Measurements from ENCODE around the gene CDK11B.
A peak's percentile ranks its signal among the peaks of the same experiment; 100 is the strongest.
"Not testable (repeated sequence)": the region's sequence is repeated elsewhere in the genome, so short reads cannot be mapped to it uniquely, and the experiment has no call there.

The CDK11B gene

DNA sequence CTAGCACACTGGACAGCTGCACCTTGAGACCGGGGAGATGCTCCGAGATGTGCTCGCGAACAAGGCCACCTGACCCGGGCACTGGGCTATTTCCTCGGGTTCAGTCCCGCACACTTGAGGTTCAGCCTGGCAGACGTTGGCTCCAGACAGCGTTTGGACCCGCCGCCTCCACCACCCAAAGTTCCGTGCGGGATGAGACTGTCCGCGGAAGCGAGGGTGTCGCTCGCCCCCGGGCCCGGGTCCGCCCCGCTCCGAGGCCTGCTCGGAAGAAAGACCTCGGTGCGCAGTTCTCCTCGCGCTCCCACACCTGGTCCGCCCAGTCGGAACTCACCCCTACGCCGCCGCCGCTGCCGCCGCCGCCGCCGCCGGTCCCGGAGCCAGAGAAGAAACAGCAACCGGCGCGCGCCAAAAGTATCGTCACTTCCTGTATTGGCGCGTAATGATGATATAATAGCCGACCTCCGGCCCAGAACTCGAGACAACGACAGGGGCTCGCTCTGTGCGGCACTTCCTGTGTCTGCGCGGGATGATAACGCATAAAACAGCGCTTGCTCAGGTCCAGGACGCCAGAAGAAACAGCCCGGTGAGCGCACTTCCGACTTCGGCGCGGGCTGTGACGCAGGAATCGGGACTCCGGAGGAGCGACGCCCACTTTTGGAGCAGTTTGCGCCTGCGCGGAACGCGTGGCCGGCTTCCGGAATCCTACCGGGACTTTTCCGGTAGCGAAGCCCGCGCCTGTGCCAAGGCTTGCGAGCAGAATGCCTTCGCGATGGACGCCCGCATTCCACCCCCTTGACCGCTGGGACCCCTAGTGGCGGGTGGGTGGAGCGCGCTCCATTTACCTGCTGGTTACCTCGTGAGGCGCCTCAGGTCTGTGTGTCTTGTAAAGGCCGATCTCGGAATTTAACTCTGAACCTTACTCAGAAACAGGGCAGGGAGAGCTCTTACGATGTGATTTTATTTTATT is at the start of gene CDK11B:
Gene CDK11B, minus strand, starts transcription at position 422 of the 967 bp plus-strand sequence. CDS start 1,519 bp downstream, outside the sequence.
- DNase-seq (ENCODE audit: low read depth in 2 of 2), result peak; percentile 91 to 98

DNA sequence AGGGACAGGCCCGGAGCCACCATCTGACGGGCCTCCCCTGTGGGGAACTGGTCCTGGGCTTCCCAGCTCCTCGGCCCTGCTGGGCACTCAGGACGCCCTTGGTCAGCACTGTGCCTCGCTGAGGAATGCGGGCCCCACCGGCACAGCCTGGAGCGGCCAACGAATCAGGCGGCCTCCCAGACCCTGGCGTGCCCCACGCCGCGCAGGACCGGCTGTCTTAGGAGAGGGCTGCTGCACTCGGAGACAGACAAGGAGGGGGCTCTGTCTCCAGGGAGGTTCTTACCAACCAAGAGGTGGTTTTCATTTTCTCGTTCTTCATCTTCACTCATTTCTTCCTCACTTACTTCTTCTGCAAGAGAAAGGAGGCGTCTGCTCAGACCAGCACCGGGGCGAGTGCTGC is 49.1 kb upstream of the CDK11B start:
- not testable (repeated sequence) for DNase-seq (ENCODE audit: low read depth in 2 of 2)

DNA sequence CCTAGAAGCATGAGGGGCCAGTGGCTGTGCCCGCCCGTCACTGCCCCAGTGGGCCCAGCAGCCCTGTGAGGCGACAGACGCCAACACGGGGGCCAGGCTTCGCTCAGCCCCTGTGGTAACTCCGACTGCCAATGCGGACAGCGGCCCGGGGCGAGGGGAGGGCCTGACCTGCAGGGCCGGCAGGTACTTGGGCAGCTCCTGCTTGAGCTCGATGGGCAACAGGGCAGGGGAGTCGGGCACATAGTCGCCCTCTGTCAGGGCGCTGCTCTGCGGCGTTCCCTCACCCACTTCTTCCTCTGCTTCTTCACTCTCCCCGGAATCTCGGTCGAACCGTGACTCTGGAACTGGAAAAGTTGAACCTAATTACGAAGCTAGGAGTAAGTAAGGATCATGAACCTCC is 48.4 kb upstream of the CDK11B start:
- not testable (repeated sequence) for DNase-seq (ENCODE audit: low read depth in 2 of 2)

DNA sequence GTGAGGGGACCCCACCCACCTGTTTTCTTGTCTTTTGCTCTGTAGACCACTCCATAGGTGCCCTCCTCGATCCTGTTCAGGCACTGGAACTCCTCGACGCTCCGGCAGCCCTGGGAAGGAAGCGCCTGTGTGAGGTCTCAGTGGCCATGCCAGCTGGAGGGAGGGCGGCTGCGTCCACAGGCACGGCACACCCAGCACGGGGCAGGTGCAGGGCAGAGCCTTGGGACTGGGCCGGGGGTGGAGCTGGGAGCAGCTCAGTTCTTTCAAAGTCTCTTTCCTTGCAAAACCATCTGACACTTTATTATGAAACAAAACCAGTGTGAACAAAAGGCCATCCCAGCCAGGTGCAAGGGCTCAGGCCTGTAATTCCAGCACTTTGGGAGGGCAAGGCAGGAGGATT is 46.8 kb upstream of the CDK11B start:
- DNase-seq (ENCODE audit: low read depth in 2 of 2), result not testable (repeated sequence)

DNA sequence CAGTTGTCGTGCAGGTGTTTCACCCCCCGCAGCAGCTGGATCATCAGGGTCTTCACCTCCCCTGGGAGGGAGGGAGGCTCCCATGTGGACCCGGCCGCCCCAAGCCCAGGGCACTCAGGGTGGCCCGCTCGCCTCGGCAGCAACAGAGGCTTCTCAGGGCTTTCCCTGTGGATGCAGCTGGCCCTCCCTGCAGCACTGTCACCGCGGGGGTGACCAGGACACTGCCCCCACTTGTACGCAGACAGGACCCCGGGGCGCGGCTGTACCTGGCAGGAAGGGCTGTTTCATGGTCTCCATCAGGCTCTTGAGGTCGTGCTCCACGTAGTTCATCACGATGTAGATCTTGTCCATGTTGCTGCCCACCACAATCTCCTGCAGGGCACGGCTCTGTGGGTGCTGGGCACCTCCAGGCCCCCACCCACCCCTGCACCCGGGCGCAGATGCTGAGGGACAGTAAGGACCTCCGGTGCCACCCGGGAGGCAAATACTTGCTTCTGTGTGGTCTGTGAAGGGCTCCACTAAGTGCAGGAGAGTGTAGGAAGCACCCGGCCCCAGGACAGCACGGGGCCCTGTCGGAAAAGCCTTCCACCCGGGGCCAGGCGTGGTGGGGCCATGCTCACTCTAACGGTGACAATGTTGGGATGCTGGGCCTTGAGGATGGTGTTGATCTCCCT is 45.6 kb upstream of the CDK11B start:
- DNase-seq (ENCODE audit: low read depth in 2 of 2), result not testable (repeated sequence)

DNA sequence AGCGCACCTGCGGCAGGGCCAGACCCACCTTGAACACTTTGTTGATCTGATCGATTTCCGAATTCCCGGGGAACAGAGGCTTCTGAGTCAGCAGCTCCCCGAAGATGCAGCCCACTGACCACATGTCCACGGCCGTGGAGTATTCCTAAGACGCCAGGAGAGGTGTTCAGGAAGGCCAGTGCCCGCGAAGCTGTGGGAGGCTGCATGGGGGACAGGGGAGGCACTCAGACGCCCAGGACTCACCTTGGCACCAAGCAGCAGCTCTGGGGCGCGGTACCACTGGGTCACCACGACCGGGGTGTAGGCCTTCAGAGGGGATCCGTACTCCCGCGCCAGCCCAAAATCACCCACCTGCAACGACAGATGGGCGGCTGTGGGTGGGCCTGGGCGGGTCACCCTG is 45.0 kb upstream of the CDK11B start:
- DNase-seq (ENCODE audit: low read depth in 2 of 2), result no peak

DNA sequence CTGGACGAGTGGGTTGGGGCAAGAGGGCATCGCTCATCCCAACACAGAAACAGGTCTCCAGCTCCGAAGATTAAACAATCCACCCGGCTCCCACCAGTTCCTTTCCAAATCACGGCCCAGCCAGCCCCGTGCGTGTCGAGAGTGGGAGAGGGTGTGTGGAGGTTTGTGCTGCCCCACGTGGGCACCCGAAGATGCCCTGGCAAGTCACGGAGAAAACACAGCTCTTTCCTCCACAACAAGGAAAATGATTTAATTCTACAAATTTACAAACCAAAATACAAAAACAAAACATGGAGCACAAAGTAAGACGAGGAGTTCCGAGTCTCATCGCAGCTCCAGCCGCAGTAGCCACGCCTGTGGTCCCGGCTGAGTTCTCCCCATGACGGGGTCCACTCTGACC is 43.7 kb upstream of the CDK11B start:
- not testable (repeated sequence) for DNase-seq (ENCODE audit: low read depth in 2 of 2)

DNA sequence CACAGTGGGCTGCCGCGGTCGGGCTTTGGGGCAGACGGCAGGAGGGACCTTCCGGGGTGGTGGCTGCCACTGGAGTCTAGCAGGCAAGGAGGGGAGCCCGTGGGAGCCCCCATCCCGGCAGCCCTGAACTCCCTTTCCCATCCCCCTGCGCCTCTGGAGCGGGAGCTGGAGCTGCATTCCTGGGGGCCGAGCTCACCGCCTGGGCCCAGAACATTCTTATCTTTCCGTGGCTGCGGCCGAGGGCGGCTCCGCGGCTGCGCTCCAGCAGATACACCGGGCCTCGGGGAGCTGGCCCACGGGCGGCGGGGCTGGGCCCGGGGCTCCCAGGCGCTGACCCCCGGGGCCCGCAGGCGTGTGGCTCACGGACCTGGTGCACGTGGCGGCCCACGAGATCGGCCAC is 41.8 kb upstream of the CDK11B start:
- DNase-seq (ENCODE audit: low read depth in 2 of 2), result not testable (repeated sequence)

DNA sequence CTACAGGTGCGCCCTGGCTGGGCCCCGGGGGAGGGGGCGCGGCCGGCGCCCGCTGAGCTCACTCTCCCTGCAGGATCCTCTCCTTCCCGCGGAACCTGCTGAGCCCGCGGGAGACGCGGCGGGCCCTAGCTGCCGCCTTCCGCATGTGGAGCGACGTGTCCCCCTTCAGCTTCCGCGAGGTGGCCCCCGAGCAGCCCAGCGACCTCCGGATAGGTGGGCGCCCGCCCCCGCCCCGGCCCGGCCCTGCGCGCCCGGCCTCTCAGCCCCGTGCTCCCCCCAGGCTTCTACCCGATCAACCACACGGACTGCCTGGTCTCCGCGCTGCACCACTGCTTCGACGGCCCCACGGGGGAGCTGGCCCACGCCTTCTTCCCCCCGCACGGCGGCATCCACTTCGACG is 41.3 kb upstream of the CDK11B start:
- DNase-seq (ENCODE audit: low read depth in 2 of 2), result not testable (repeated sequence)

DNA sequence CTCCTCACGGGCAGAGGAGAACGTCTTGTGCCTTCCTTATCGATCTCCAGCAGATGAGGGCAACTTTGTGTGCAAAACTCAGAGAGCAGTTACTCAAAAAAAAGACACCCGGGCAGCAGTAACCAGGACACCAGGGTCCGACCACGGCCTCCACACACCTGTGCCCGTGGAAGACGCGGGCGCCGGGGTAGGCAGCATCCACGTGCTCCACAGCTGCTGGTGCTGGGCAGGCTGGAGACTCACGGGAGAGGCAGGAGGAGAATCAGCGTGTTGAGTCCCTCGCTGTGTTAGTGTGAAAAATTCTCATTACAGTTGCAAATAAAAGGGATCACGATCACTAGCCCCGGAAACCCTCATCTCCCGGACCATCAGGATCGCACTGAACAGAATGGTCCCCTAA is 40.3 kb upstream of the CDK11B start:
- not testable (repeated sequence) for DNase-seq (ENCODE audit: low read depth in 2 of 2)

DNA sequence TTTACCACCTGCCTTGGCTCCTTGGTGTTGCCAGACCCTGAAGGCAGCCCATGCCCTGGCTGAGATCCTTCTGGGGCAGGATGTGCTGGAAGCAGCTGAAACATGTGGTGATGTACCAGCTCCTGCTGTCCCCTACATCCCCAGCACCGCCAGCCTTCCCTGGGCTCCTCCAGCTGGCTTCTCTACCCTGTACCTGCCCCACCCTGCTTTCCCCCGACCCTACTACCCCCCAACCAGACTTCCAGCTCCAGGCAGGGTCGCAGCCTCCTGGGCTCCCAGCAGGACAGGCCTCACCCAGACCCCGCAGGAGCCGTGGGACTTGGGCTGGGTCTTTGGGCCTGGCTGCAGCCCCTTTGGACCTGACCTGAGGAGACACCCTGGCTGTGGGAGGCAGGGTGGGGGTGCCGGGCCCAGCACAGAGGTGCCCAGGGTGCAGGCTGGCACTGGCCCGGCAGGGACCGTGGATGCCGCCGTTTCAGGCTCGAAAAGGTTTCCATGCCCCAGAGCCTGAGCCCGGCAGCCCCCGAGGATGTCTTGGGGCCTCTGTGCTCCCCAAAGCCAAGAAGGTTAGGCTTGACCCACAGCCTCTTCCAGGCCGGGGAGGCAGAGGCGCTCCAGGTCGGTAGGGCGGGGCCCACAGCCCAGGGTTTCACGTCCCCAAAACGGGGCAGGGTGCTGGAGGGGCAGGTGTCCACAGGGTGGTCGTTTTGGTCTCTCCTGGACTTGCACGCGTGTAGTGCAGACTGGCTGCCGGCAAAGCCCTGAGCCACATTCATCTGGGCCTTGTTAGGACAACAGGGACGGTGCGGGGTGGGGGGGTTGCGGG is 38.8 kb upstream of the CDK11B start:
- not testable (repeated sequence) for DNase-seq (ENCODE audit: low read depth in 2 of 2)

DNA sequence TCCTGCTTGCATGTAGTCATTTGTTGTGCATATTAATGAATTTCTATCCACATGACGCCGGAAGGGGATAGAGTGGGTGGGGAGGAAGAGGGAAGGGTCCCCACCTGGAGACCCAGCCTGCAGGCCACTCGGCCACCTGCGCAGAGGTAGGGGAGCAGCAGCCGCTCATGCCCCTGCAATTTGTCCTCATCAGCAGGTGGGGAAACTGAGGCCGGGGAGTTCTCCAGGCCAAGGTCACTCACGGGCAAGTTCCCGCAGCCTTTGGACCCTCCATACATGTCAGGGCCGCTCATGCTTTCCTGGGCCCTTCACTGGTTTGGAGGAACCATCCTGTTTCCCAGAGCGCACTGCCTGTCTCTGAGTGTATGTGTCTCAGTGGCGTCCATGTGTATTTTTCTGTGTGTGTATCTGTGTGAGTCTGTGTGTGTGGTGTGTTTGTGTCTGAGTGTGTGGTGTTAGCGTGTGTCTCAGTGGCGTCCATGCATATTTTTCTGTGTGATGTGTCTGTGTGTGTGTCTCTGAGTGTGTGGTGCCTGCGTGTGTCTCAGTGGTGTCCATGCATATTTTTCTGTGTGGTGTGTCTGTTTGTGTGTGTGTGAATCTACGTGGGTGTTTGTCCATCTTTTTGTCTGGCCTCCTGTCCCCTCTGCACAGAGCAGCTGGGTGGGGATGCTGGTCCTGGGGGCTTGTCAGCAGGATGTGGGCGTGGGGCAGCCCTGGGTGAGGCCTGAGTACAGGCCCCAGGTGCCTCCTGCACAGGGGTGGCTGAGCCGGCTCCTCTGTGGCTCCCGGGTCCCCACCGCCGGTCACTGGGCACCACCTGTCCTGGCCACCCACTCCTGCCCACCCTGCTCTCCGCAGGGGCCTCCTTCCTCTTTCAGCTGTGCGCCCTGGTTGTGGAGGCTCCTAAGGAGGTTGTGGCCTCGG is 37.9 kb upstream of the CDK11B start:
- DNase-seq (ENCODE audit: low read depth in 2 of 2), result not testable (repeated sequence)

DNA sequence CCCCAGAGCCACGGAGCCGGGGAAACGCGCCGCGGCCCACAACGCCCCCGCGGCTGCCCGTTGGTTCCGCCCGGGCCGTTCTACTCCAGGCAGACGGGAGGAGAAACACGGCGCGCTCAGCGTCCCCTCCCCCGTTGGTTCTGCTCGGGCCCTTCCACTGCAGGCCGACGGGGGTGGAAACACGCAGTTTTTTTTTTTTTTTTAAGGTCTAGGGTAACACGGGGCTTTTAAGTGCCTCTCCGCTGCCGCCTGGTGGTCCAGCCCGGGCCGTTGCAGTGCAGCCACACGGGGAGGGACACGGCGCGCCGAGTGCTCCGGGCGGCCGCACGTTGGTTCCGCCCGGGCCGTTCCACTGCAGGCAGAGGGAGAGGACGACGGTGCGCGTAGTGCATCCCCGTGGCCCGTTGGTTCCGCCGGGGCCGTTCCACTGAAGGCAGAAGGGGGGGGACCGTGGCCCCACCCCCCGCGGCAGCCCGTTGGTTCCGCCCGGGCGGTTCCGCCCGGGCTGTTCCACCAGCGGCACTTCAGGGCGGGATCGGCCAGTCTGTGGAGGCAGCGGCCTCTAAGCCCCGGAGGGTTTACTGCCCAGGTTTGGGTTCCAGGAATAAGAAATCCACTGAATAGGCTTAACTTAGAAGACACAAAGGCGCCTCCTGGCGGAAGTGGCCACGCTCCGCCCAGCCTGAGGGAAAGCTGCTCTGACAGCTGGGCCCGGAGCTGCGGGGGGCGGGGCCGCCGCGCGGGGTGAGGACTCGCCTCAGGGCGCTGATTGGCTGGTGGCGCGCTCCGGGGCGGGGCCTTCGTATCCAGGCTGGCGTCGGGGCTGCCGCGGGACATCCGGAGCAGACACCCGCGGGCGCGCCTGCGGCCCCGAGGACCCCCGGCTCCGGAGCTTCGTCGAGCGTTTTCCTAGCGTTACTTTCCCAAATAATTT is 34.2 kb upstream of the CDK11B start, which contains the start of gene SLC35E2B:
Gene SLC35E2B, minus strand, starts transcription at position 82 of the 934 bp plus-strand sequence. CDS start 16,096 bp downstream, outside the sequence.
- DNase-seq (ENCODE audit: low read depth in 2 of 2), result peak; percentile 86 to 94

DNA sequence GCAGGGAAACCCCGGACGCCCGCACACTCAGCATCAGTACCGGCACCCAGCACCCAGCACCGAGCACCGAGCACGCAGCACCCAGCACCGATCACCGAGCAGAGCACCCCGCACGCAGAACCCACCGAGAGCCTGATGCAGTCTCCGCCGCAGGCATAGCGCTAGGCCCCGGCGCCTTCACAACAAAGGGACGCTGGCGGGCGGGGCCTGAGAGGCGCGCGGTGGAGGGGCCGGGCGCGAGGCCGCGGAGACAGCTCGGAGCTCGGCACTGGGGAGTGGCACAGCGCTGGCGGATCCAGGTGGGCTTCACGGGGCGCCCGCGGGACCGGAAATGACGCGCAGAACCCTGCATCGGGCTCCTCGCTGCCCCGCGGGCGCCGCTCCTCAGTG is 33.5 kb upstream of the CDK11B start:
- DNase-seq (ENCODE audit: low read depth in 2 of 2), result peak; percentile 62 to 76

DNA sequence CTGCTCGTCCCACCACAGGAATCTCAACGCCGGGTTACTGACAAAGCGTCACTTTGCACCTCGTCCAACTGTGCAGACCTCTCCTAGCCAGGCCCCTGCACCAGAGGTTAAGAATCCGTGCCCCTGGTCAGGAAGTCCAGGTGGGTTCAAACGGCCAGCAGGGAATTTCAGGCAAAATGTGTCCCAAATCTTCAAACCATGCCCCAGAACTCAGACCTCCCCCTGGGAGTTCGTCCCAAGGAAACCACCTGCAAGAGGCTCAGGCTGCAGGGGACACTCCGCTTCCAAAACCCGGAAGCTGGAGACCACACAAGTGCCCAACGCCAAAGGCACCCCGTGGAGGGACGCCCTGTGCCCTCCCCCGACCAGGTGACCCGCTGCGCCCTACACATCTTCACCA is 32.6 kb upstream of the CDK11B start:
- not testable (repeated sequence) for DNase-seq (ENCODE audit: low read depth in 2 of 2)

DNA sequence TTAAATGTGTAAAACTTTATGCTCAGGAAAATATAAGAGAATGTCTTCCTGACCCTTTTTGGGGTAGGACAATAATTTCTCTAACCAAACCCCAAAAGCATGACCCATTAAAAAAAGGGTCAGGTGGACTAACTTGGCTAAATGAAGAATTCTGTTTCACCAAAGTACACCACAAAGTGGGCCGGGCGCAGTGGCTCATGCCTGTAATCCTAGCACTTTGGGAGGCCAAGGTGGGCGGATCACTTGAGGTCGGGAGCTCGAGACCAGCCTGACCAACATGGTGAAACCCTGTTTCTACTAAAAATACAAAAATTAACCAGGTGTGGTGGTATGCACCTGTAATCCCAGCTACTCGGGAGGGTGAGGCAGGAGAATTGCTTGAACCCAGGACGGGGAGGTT is 30.7 kb upstream of the CDK11B start:
- not testable (repeated sequence) for DNase-seq (ENCODE audit: low read depth in 2 of 2)

DNA sequence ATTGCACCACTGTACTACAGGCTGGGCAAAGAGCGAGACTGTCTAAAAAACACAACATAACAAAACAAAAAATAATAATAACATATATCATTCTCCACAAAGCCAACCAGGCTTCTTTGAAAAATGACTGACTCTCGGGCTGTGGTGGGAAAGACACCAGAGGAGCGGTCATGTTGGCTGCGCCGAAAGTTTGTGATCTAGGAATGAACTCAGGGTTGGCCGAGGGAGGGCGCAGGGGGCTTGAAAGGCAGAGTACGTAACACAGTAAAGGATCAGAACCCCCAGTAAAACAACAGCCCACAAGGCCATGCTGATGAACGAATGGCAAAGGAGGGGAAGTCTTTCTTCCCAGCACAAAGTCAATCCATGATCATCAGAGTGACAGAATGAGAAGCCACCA is 29.0 kb upstream of the CDK11B start:
- DNase-seq (ENCODE audit: low read depth in 2 of 2), result no peak

DNA sequence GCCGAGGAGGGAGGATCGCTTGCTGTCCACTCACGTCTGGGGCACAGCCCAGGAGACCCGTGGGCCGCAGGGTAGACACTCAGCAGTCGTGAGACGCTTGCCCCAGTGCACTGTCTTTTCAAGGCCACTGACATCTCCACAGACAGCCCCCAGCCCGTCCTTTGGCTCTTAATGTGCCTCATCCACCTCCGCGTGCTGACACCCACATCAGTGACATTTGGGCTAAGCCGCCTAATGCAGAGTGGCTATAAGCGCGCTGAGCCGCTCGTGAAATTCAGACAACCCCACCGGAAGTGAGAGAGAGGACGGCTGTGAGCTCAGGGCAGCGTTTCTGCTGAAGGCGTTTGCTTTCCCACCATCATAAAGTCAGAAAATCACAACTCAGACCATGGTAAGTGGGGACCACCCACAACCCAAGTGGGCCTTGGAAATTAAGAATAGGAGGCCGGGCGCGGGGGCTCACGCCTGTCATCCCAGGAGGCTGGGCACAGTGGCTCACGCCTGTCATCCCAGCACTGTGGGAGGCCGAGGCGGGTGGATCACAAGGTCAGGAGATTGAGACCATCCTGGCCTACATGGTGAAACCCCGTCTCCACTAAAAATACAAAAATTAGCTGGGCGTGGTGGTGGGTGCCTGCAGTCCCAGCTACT is 25.4 kb upstream of the CDK11B start:
- DNase-seq (ENCODE audit: low read depth in 2 of 2), result no peak
